A673 (cell line): ENCODE results near the gene CXorf49B. TPM values are rescaled to one million over a fixed set of nuclear protein-coding genes. Genes with fewer than 3 reads are reported as not detected.
"Not testable (repeated sequence)": the region's sequence is repeated elsewhere in the genome, so short reads cannot be mapped to it uniquely, and the experiment has no call there.

Source experiments
- BruUV-seq: library from RNA; stranded (reverse); fragments of 400-500 nt; replicated peaks from 2 replicates; lab custom pipeline; 2021; lab: Mats Ljungman, UMichigan
- CTCF ChIA-PET: fragments of 300-600 bp; sonication (Branson Sonifier 250); formaldehyde crosslinking; loops from one replicate; lab custom pipeline; 2022; ENCODE audit warnings: antibody characterized with exemption; lab: Charles Lee
- POLR2A ChIA-PET: fragments of 300-600 bp; sonication (Branson Sonifier 250); formaldehyde crosslinking; loops from one replicate; lab custom pipeline; 2022; ENCODE audit warnings: antibody characterized with exemption; ENCODE audit not compliant: low non-redundant PET; lab: Charles Lee
- DNase-seq: peaks from one replicate; pipeline ENCODE4 v3.0.0-alpha.2; 2015; ENCODE audit warnings: low spot score
- H3K27ac ChIP-seq: fragments of 200-600 bp; sonication (generic); 2 replicates; pipeline ENCODE4 v1.5.1; 2016; ENCODE audit warnings: mixed run types, low read depth, mild to moderate bottlenecking, mixed read lengths, antibody characterized with exemption, low read length; ENCODE audit not compliant: poor library complexity, severe bottlenecking
- H3K27me3 ChIP-seq: fragments of 200-600 bp; sonication (generic); replicated peaks from 2 replicates; pipeline ENCODE4 v1.6.1; 2017; ENCODE audit warnings: mixed run types, low read depth, mild to moderate bottlenecking, mixed read lengths, antibody characterized with exemption, low read length; ENCODE audit not compliant: insufficient read depth, poor library complexity
- H3K36me3 ChIP-seq: fragments of 200-600 bp; sonication (generic); 2 replicates; pipeline ENCODE4 v1.6.1; 2016; ENCODE audit warnings: mixed run types, mild to moderate bottlenecking, mixed read lengths, antibody characterized with exemption, low read length; ENCODE audit not compliant: insufficient read depth, poor library complexity, severe bottlenecking
- H3K4me1 ChIP-seq: fragments of 200-600 bp; sonication (generic); 2 replicates; pipeline ENCODE4 v1.6.1; 2017; ENCODE audit warnings: mixed run types, mild to moderate bottlenecking, mixed read lengths, antibody characterized with exemption, low read length; ENCODE audit not compliant: insufficient read depth, poor library complexity, severe bottlenecking
- H3K4me3 ChIP-seq: fragments of 200-600 bp; sonication (generic); 2 replicates; pipeline ENCODE4 v1.5.1; 2016; ENCODE audit warnings: low read depth, mixed run types, mild to moderate bottlenecking, mixed read lengths, low read length; ENCODE audit not compliant: poor library complexity, severe bottlenecking
- H3K9me3 ChIP-seq: fragments of 200-600 bp; sonication (generic); 2 replicates; pipeline ENCODE4 v1.6.1; 2016; ENCODE audit warnings: mixed run types, low read depth, mild to moderate bottlenecking, mixed read lengths, antibody characterized with exemption, low read length; ENCODE audit not compliant: poor library complexity, severe bottlenecking
- EZH2 ChIP-seq: fragments of 200-600 bp; sonication (generic); IDR thresholded peaks from 2 replicates; pipeline ENCODE4 v1.6.1; 2017; ENCODE audit warnings: borderline replicate concordance, low read depth, mild to moderate bottlenecking, mixed read lengths, antibody characterized with exemption, low read length; ENCODE audit not compliant: poor library complexity, severe bottlenecking
- intact Hi-C: fragments of 100-400 bp; cut with micrococcal nuclease; formaldehyde crosslinking; loops from one replicate; pipeline ENCODE4 v1.10.0; 2022; ENCODE audit not compliant: unreplicated experiment
- total RNA-seq: library from RNA; stranded (reverse); gene quantifications from 2 replicates; pipeline ENCODE4 v1.2.3, GENCODE V29; 2021
- TF ChIP-seq, protein P1 (sequence below): fragments of 300-800, 200-600 bp; sonication (generic); conservative IDR thresholded peaks from 2 replicates; pipeline ENCODE4 v1.5.1; 2017; ENCODE audit warnings: low read depth, mild to moderate bottlenecking, antibody characterized with exemption, low read length, moderate library complexity, mixed read lengths

Gene CXorf49B
- total RNA-seq, 1 experiment from 2014 or later, result not detected

DNA sequence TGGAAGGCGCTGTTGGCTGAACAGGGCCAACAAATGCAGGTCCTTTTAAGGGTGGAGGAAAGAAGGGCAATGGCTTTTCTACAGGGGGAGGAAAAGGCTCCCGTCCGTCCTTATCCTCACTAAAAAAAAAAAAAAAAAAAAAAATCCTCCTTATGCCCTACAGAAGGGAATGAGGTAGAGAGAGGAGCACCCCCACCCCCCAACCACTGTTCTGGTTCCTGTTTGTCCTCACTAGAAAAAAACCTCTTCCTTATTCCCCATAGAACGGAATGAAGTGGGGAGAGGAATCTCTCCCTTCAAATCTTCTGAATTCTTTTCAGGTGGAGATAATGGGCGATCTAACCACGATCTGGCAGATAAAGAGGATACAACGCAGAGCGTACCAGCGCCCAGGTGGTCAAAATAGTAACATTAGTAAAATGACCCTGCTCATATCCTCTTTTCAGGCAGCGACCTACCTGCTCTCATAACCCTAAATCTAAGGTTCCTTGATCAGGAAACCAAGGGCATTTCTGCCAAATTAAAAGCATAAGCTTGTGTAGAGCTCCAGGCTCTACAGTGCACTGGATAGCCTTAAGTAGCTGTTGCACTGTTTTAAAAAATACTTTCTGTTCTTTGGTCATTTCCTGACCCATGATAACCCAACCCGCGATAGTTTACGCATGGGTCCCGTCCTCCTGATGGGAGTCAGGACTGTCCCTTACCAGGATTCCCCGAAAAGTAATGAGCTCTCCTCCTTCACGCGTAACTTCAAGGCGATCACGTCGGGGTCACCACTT, 20.6 kb downstream of the CXorf49B start:
- DNase-seq, intact Hi-C loops, H3K36me3 ChIP-seq, H3K4me3 ChIP-seq, CTCF ChIA-PET, H3K27ac ChIP-seq, H3K27me3 ChIP-seq, BruUV-seq, POLR2A ChIA-PET, H3K9me3 ChIP-seq, H3K4me1 ChIP-seq: not testable (repeated sequence)

DNA sequence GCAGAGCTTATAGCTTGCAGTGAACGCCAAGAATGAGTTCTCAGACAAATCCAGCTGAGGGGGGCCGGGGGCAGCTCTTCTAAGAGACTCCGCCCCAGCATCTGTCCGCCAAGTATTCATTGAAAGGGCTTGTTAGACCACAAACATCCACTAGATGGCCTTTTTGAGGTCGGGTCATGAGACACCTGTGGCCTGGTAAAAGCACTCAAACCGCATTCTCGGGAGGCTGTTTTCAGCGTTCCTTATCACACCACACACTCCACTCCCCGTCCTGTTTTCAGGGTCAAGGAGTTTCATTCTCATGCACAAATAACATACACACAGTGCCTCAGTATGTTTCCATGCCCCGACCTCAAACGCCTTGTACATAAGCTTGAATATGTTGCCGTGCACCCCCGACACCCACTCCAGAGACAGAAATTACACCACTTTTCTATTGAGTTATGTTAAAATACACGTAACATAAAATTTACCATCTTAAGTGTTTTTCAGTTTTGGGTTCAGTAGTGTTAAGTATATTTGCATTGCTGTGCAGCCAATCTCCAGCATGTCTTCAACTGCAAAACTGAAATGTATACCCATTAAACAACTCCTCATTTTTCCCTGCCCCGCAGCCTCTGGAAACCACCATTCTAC, 21.3 kb downstream of the CXorf49B start:
- BruUV-seq, H3K4me3 ChIP-seq, H3K27me3 ChIP-seq, H3K4me1 ChIP-seq, CTCF ChIA-PET, H3K36me3 ChIP-seq, H3K27ac ChIP-seq, POLR2A ChIA-PET, DNase-seq, H3K9me3 ChIP-seq, intact Hi-C loops: not testable (repeated sequence)

DNA sequence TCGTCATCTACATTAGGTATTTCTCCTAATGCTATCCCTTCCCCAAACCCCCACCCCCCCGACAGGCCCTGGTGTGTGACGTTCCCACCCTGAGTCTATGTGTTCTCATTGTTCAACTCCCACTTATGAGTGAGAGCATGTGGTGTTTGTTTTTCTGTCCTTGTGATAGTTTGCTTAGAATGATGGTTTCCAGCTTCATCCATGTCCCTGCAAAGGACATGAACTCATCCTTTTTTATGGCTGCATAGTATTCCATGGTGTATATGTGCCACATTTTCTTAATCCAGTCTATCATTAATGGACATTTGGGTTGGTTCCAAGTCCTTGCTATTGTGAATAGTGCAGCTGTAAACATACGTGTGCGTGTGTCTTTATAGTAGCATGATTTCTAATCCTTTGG, 43.3 kb downstream of the CXorf49B start:
- H3K36me3 ChIP-seq, DNase-seq, H3K4me1 ChIP-seq, H3K27me3 ChIP-seq, H3K27ac ChIP-seq, BruUV-seq, CTCF ChIA-PET, H3K9me3 ChIP-seq, POLR2A ChIA-PET, H3K4me3 ChIP-seq, intact Hi-C loops: not testable (repeated sequence)

- no TSS peak for BruUV-seq
- H3K27me3 ChIP-seq, result peaks cover 22% of the 10 kb centered on the region
- no peak for DNase-seq
- POLR2A ChIA-PET, result no interaction called here
- CTCF ChIA-PET, result no interaction called here
- H3K4me3 ChIP-seq, result no peak overlapping the region
- H3K36me3 ChIP-seq, result no peaks in the 10 kb centered on the region
- no peaks in the 10 kb centered on the region for H3K4me1 ChIP-seq
- H3K9me3 ChIP-seq, result no peaks in the 10 kb centered on the region
- intact Hi-C loops, result no loop called here
- no peak overlapping the region for H3K27ac ChIP-seq
- TF ChIP-seq EZH2, result no peak
- TF ChIP-seq, protein P1, sequence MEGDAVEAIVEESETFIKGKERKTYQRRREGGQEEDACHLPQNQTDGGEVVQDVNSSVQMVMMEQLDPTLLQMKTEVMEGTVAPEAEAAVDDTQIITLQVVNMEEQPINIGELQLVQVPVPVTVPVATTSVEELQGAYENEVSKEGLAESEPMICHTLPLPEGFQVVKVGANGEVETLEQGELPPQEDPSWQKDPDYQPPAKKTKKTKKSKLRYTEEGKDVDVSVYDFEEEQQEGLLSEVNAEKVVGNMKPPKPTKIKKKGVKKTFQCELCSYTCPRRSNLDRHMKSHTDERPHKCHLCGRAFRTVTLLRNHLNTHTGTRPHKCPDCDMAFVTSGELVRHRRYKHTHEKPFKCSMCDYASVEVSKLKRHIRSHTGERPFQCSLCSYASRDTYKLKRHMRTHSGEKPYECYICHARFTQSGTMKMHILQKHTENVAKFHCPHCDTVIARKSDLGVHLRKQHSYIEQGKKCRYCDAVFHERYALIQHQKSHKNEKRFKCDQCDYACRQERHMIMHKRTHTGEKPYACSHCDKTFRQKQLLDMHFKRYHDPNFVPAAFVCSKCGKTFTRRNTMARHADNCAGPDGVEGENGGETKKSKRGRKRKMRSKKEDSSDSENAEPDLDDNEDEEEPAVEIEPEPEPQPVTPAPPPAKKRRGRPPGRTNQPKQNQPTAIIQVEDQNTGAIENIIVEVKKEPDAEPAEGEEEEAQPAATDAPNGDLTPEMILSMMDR, result no peak
These were observed 46.7 kb downstream of the CXorf49B start for GRCh38 chrX:71809886-71810285.
